VCaP (cell line): ENCODE data around the gene FGF7.

Experiments used
- H3K27ac ChIP-seq: fragments of 450-650 bp; 2 replicates; pipeline ENCODE4 v1.5.1; 2017
- TF ChIP-seq, protein P1 (sequence below): fragments of 450-650 bp; conservative IDR thresholded peaks from 2 replicates; pipeline ENCODE4 v1.5.1; 2017; ENCODE audit warnings: mild to moderate bottlenecking, moderate library complexity

Gene FGF7

DNA sequence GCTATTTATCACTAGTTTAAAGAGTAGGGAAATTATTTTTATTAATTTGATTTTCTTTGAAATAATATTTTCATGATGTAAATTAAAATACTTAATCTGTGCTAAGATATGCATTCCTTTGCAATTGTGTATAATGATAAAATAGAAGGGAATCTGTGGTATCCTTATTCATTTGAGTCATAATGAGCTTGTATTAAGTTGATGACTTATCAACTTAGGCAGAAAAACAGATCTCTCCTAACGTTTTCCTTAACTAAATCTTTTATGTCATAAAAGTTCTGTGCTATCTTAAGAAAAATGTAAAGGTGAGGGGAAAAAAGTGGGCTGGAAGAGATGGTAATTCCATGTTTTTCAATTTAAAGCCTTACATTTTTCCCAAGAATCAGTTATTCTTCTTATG, 1.9 kb downstream of the FGF7 start:
- TF ChIP-seq, protein P1, sequence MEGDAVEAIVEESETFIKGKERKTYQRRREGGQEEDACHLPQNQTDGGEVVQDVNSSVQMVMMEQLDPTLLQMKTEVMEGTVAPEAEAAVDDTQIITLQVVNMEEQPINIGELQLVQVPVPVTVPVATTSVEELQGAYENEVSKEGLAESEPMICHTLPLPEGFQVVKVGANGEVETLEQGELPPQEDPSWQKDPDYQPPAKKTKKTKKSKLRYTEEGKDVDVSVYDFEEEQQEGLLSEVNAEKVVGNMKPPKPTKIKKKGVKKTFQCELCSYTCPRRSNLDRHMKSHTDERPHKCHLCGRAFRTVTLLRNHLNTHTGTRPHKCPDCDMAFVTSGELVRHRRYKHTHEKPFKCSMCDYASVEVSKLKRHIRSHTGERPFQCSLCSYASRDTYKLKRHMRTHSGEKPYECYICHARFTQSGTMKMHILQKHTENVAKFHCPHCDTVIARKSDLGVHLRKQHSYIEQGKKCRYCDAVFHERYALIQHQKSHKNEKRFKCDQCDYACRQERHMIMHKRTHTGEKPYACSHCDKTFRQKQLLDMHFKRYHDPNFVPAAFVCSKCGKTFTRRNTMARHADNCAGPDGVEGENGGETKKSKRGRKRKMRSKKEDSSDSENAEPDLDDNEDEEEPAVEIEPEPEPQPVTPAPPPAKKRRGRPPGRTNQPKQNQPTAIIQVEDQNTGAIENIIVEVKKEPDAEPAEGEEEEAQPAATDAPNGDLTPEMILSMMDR = no peak
- no peak overlapping the region for H3K27ac ChIP-seq

DNA sequence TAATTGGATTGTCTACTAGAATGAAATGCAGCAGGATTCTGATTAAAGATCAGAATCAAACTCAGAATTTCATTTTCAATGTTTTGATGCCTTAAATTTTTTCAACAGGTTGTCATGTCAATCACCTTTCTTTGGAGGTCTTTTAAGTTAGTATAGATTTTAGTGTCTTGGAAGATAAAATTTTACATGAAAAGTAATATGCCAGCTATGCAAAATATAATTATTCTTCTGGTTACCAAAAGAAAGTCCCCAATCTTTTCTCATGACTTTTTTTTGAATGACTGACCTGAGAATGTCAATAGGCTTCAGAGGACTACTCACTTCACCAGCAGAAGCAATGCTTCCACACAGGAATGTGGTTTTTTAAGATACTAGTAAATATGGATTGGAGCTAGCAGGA, 4.3 kb downstream of the FGF7 start:
- TF ChIP-seq, protein P1 = no peak

GRCh38 chr15:49428409-49429095, 5.5 kb downstream of the FGF7 start:
- H3K27ac ChIP-seq = no peak overlapping the region
- TF ChIP-seq, protein P1 = no peak

More for the DNA sequence above, 4.3 kb downstream of the FGF7 start:
- no peak overlapping the region for H3K27ac ChIP-seq

- H3K27ac ChIP-seq = no peak overlapping the region
- TF ChIP-seq, protein P1 = no peak
These were observed 7.0 kb downstream of the FGF7 start for GRCh38 chr15:49430046-49430445.

DNA sequence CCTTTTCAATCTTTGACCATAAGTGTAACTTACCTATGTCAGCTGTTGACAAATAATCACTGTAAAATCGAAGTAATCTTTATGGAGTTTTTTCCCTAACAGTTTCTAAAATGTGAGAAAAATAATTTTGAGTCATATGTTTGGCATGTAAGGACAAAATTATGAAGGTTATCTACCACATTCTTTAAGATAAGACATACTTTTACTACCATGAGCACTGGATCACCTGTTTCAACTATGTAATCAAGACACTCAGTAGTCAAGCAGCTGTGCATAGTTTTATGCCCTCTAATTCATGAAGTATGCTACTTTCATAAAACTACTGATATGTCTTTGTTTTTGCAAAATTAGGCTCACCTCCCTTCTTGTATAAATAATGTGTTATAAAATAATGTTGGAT, 12.1 kb downstream of the FGF7 start:
- TF ChIP-seq, protein P1 = no peak
- H3K27ac ChIP-seq = no peak overlapping the region

GRCh38 chr15:49436751-49437150, 13.7 kb downstream of the FGF7 start:
- no peak overlapping the region for H3K27ac ChIP-seq
- TF ChIP-seq, protein P1 = no peak

DNA sequence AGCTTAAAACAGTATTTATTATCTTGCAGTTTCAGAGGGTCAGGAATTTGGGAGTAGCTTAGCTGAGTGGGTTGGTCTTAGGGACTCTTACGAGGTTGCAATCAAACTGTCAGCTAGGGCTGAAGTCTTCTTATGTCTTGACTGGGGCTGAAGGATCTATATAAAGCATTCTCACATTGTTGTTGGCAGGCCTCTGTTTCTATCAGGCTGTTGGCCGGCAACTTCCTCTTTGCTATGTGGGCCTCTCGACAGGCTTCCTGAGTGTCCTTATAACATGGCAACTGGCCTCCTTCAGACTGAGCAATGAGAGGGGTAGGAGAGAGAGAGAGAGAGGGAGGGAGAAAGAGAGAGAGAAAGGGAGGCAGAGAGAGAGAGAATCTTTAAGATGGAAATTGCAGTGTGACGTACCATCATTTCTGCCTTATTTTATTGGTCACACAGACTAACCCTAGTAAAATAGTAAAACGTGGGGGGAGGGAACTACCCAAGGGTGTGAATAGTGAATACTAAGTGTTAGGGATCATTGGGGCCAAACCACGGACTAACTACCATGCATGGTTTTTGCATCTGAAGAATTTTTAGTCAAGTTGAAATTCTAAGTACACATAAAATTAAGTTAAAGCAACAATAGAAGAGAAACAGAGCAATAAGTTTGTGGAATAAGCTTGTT, 16.1 kb downstream of the FGF7 start:
- TF ChIP-seq, protein P1 = no peak
- no peak overlapping the region for H3K27ac ChIP-seq
